GM06990 (cell line): Measurements from ENCODE around the gene TMEM235.

ENCODE experiments used
- DNase-seq: peaks from one replicate; pipeline ENCODE4 v3.0.0-alpha.2; 2011; ENCODE audit not compliant: insufficient read length; ENCODE audit errors: extremely low read depth
- H3K27me3 ChIP-seq: replicated peaks from 2 replicates; pipeline ENCODE4 v1.6.0; 2011; ENCODE audit warnings: low read length; ENCODE audit not compliant: control insufficient read depth, insufficient read depth
- H3K36me3 ChIP-seq: 2 replicates; pipeline ENCODE4 v1.5.1; 2011; ENCODE audit warnings: low read length; ENCODE audit not compliant: control insufficient read depth, insufficient read depth
- H3K4me3 ChIP-seq: replicated peaks from 2 replicates; pipeline ENCODE4 v1.5.1; 2011; ENCODE audit warnings: low read depth, mild to moderate bottlenecking, control low read depth, low read length
- TF ChIP-seq, protein P1 (sequence below): IDR thresholded peaks from 2 replicates; pipeline ENCODE4 v1.5.1; 2011; ENCODE audit warnings: low read length, control low read depth, mild to moderate bottlenecking, inconsistent platforms; ENCODE audit not compliant: insufficient read depth, poor library complexity, severe bottlenecking

The TMEM235 gene

DNA sequence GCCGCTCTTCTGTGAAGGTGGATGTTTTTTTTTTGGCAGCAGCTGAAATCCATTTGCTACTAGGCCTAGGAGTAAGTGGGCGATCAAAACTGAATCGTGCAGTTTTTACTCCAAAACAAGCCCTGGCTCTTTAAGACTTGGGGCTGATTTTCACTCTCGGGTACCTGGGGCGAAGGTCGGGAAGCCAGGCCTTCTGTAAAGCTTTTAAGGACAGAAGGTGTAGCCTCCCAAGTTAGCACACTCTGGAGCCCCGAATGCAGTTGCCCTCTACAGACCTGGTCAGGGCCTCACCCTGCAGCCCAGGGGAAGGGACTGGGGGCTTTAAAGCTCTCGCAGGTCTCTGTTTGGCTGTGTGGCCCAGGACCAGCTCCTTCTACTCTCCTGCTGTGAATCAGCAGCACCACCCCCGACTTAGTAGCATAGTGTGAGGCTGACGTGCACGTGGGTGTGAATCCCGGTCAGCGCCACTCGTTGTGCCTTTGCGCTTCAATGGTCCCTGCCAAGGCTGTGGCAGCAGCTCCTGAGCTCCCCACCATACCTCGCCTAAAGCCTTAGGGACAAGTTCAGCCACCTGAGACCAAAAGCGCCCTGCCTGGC, 49.9 kb downstream of the TMEM235 start:
- H3K4me3 ChIP-seq: no peak overlapping the region
- no peak for DNase-seq
- no peaks in the 10 kb centered on the region; the same call in 1 of the 2 replicates for H3K27me3 ChIP-seq
- TF ChIP-seq, protein P1, sequence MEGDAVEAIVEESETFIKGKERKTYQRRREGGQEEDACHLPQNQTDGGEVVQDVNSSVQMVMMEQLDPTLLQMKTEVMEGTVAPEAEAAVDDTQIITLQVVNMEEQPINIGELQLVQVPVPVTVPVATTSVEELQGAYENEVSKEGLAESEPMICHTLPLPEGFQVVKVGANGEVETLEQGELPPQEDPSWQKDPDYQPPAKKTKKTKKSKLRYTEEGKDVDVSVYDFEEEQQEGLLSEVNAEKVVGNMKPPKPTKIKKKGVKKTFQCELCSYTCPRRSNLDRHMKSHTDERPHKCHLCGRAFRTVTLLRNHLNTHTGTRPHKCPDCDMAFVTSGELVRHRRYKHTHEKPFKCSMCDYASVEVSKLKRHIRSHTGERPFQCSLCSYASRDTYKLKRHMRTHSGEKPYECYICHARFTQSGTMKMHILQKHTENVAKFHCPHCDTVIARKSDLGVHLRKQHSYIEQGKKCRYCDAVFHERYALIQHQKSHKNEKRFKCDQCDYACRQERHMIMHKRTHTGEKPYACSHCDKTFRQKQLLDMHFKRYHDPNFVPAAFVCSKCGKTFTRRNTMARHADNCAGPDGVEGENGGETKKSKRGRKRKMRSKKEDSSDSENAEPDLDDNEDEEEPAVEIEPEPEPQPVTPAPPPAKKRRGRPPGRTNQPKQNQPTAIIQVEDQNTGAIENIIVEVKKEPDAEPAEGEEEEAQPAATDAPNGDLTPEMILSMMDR: no peak
- no peaks in the 10 kb centered on the region for H3K36me3 ChIP-seq

DNA sequence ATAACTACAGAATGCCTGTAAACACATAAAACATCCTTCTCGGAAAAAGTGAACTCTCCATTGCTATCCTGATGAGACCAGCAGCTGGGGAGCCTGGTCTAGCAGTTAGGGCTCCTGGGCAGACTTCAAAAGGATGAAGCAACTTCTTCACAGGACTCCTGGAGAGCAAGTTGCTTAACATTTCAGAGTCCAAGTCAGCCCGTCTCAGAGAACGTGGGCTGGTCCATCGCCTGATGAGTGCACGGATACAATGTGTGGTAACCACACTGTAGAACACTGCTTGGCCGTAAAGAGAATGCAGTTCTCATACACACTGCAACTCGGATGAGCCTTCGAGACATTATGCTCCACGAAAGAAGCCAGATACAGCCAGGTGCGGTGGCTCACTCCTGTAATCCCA, 52.7 kb downstream of the TMEM235 start:
- H3K27me3 ChIP-seq: no peaks in the 10 kb centered on the region; the same call in 1 of the 2 replicates
- no peaks in the 10 kb centered on the region for H3K36me3 ChIP-seq
- H3K4me3 ChIP-seq: no peak overlapping the region
- TF ChIP-seq, protein P1: no peak
- no peak for DNase-seq

DNA sequence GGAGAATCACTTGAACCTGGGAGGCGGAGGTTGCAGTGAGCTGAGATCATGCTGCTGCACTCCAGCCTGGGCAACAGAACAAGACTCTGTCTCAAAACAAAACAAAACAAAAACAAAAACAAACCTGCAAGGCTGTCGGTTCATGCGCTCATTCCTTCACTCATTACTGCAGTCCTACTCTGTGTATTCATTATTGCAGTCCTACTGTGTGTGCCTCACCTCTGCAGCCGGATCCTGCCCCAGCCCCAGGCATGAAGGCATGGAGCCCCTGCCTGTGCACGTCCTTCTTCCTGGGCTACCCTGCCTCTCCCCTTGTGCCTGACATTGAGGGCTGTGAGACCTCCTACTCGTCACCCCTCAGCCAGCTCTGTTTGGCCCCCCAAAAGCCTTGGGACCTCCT, 57.6 kb downstream of the TMEM235 start:
- Histone ChIP-seq H3K36me3 (no peaks in the 10 kb centered on the region), H3K4me3 (no peak overlapping the region), H3K27me3 (no peaks in the 10 kb centered on the region; the same call in 1 of the 2 replicates)
- no peak for DNase-seq
- TF ChIP-seq, protein P1: no peak

DNA sequence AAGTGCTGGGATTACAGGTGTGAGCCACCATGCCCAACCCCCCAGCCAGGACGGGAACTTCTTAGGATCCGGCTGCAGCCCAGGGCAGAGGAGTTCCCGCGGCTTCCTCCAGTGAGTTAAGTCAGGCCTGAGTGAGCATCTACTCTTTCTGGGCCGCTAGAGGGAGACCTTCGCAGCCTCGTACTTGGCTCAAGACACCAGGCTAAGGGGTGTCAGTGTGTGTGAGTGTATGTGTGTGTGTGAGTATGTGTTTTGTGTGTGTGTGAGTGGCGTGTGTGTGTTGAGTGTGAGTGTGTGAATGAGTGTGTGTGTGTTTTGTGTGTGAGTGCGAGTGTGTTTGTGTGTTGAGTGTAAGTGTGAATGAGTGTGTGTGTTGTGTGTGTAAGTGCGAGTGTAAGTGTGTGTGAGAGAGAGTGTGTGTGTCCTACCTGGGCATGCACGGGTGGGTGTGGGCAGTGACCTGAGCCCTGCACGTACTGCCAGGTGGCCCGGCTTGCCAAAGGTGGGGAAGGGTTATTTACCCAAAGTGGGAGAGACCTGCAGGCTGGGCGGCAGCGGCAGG, 58.5 kb downstream of the TMEM235 start:
- no peaks in the 10 kb centered on the region for H3K36me3 ChIP-seq
- DNase-seq: peak; percentile 52
- TF ChIP-seq, protein P1: peak; percentile 83
- no peak overlapping the region for H3K4me3 ChIP-seq
- H3K27me3 ChIP-seq: no peaks in the 10 kb centered on the region; the same call in 1 of the 2 replicates
